ENCODE data around the gene ZNF366. TPM values are rescaled to one million over a fixed set of nuclear protein-coding genes. Genes with fewer than 3 reads are reported as not detected.

Gene ZNF366, protein sequence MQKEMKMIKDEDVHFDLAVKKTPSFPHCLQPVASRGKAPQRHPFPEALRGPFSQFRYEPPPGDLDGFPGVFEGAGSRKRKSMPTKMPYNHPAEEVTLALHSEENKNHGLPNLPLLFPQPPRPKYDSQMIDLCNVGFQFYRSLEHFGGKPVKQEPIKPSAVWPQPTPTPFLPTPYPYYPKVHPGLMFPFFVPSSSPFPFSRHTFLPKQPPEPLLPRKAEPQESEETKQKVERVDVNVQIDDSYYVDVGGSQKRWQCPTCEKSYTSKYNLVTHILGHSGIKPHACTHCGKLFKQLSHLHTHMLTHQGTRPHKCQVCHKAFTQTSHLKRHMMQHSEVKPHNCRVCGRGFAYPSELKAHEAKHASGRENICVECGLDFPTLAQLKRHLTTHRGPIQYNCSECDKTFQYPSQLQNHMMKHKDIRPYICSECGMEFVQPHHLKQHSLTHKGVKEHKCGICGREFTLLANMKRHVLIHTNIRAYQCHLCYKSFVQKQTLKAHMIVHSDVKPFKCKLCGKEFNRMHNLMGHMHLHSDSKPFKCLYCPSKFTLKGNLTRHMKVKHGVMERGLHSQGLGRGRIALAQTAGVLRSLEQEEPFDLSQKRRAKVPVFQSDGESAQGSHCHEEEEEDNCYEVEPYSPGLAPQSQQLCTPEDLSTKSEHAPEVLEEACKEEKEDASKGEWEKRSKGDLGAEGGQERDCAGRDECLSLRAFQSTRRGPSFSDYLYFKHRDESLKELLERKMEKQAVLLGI
- 3.0 TPM for polyA plus RNA-seq (ENCODE audit: insufficient read length)

DNA sequence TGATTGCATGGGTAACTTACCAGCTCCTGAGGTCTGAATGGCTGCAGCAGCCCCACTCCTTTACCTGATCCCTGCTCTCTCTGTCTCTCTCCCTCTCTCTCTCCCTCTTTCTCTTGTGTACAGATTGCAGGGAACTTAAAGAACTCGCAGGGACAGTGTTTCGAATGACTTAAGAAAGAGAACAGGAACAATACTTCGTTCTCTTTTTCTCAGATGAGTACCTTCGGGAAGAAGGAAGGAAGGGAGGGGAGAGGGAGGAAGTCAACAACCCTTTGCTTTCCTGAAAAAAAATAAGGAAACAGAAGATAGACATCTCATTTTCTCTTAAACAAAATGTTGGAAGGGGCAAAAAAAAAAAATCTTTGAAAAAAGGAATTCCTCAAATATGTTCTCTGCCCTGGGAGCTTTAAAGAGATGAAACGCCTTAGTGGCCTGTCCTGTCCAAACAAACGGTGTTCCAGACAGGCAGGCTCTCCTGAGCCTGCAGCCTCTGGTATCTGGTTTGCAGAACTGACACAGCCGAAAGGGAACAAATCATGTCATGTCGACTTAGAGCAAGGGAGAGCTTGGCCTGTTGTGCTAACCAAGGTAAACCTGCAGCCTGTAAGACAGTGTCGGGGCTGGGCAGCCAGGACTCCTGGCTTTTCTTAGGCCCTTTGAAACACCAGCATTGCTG lies at the start of gene ZNF366:
Gene ZNF366, minus strand, starts transcription at position 180 of the 676 bp plus-strand sequence. CDS start 45,914 bp downstream, outside the sequence.
- no peak for DNase-seq (ENCODE audit: low read depth)

GRCh38 chr5:72556351-72557166 lies 49.3 kb upstream of the ZNF366 start:
- DNase-seq (ENCODE audit: low read depth), result no peak

- DNase-seq (ENCODE audit: low read depth), result no peak
Observed at GRCh38 chr5:72555871-72556270, 48.7 kb upstream of the ZNF366 start.

GRCh38 chr5:72554897-72555296 lies 47.7 kb upstream of the ZNF366 start:
- DNase-seq (ENCODE audit: low read depth), result no peak

DNA sequence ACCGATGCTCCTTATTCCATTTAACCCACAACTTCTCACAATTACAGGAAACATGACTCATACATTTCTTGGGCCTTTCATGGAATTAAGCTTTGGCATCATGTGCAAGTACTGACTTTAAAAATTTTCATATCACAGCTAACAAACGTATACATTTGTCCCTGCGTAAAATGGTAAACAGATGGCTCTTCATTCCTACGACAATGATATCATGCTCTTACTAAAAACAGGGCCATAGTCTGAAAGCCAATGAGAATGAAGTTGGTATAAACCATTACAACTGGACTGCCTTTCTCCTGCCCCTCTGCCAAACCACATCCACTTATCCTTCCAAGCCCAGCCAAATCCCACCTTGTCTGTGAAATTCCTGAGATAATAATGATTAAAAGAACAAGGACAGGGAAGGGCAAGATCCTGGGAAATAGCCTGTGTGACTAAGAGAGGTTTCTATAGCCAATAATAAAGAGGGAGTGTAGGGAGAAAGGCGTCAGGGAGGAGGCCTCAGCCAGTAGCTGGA lies 44.9 kb upstream of the ZNF366 start:
- DNase-seq (ENCODE audit: low read depth), result no peak

GRCh38 chr5:72550595-72550994 lies 43.4 kb upstream of the ZNF366 start:
- no peak for DNase-seq (ENCODE audit: low read depth)

DNA sequence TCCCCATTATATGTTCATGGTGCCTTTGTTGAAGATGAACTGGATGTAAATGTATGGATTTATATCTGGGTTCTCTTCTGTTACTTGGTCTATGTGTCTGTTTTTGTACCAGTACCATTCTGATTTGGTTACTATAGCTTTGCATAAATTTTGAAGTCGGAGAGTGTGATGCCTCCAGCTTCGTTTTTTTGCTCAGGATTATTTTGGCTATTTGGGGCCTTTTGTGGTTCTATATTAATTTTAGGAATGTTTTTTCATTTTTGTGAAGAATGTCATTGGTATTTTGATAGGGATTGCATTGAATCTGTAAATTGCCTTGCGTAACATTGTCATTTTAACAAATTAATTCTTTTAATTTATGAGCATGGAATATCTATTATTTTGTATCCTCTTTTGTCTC lies 36.6 kb upstream of the ZNF366 start:
- no peak for DNase-seq (ENCODE audit: low read depth)

GRCh38 chr5:72543365-72543764 lies 36.2 kb upstream of the ZNF366 start:
- DNase-seq (ENCODE audit: low read depth), result no peak

GRCh38 chr5:72542695-72543094 lies 35.5 kb upstream of the ZNF366 start:
- no peak for DNase-seq (ENCODE audit: low read depth)

DNA sequence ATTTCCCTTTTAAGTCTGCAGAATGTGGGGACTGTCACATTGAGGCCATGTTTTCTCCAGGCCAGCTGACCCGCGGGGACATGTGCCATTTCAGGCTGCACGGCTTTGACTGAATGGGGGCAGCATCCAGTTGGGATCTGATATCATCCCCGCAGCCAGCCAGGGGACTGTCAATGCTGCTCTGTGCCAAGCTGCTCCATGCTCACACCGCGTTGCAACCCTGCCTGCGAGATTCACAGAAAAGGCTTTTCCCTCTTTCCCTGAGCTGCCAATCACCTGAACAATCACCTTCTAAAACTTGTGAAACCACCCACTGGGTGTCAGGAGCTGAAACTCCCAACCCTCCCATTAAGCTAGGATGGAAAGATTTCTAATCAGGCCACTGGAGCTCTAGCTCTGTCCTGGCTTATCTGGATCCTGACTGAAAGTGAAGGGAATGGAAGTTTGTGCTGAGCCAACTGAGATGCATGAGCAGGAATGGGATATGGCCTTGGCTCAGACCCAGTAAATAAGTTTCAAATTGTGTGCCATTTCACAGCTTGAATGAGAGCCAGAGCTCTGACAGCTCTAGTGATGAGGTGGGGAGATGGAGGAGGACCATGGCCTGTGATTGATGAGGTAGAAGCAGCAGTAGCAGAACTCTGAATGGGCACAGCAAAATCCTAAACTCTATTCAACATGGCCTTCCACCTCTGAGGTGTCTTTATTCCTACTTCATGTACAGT lies 34.5 kb upstream of the ZNF366 start:
- DNase-seq (ENCODE audit: low read depth), result no peak

DNA sequence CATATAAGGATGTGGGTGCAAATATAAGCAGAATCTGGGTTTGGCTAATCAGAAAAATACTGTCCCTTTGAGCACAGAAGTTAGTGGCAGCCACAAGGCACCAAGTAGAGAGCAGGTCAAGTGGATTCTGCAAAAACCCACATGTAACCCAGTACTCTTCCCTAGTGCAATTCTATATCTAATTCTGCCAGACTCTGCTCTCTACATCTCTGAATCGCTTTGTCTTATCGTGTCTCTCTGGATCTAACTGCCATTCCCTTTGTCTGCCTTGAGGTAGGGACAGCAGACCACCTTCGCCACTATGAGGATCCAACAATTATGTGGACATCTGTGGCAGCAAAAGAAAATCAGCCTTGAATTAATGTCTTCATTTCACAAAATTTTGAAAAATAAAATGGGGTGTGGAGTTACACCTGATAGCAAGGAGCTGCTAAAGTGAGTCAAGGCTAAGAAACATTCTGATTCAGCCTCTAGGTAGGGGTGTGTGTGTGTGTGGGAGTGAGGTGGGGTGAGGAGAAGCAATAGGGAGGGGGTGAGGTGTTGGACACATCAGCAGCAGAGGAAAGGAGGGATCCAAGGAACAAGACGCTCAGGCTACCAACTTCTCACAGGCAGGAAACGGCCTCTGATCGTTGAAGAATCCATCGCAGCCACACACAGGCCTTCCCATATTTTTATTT lies 33.7 kb upstream of the ZNF366 start:
- no peak for DNase-seq (ENCODE audit: low read depth)

- DNase-seq (ENCODE audit: low read depth), result no peak
Observed at GRCh38 chr5:72539726-72540125, 32.5 kb upstream of the ZNF366 start.

DNA sequence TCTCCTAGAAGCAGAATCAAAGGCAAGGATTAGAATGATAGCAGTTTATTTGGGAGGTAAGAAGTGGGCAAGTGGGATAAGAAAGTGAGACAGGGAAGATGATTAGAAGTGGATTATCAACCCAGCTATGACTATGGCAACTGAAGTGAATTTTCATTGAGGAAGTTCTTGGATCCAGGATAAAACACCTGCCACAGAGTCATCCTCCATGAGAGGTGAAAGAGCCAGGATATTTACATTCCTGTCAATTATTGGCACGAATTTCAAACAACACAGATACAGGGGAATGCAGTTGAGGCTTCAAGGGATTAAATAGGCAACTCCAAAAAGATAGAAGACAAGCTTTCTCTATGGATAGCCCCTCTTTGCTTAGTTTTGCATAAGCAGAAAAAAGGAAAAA lies 31.8 kb upstream of the ZNF366 start:
- no peak for DNase-seq (ENCODE audit: low read depth)

DNA sequence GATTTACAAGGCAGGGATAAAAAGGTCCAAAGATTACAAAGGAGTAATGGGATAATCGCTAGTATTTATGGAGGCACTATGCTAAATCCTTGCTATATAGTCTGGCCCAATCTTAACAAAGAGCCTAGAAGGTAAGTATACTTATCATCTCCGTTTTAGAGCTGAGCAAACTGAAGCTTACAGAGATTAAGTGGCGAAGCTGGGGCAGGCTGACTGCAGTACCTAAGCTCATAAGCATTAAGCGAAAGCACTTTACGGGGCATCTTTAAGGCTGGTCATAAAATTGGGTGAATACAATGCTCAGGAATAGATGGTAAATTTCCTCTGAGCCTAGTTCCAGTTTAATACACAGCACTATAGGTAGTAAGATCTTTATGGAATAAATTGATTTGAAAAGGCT lies 30.0 kb upstream of the ZNF366 start:
- no peak for DNase-seq (ENCODE audit: low read depth)

DNA sequence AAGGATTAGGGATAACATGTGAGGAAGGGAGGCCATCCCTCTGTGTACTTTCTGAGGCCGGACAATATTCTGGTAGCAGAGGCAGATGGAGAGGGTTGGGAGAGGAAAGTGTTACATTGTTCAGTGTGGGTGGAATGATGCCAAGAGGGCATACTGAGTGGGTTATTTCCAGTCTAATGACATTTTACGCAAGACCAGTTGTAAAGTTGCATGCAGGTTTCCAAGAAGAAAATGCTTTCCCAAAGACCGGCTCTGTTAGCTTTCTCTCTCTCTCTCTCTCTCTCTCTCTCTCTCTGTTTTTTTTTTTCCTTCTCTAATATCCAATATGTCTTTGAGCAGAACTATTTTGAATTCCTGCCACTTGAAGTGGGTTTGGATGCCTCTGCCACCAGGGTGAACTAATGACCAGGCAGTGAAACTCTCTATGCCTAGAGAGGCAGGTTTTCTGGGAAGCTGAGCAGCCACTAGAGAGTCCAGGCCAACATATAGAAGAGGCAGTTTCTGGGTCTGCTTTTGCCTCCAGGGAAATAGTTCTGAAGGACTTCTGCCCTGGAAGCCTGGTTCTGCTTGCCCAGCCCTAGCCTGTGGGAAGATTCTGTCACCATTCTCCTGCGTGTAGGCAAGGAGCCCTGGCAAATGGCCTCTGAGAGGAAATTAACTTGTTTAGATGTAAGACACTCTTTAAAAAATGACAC lies 24.4 kb upstream of the ZNF366 start:
- no peak for DNase-seq (ENCODE audit: low read depth)

DNA sequence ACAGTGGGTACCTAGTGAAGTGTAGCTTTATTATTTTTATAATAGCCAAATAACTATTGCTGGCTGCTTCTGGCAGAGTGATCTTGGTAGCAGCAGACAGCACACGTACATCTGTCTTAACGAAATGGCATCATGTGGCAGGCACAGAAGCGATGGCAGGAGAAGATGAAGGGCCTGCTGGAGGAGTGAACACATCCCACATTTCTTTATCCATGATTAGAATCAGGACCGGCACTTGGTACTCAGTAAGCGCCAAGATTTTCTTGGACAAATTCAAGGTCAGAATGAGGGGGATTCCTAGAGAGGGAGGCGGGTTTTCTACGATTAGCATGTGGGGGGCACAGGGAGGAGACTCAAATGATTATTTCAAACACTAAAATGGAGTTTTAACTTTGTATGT lies 23.0 kb upstream of the ZNF366 start:
- DNase-seq (ENCODE audit: low read depth), result no peak

DNA sequence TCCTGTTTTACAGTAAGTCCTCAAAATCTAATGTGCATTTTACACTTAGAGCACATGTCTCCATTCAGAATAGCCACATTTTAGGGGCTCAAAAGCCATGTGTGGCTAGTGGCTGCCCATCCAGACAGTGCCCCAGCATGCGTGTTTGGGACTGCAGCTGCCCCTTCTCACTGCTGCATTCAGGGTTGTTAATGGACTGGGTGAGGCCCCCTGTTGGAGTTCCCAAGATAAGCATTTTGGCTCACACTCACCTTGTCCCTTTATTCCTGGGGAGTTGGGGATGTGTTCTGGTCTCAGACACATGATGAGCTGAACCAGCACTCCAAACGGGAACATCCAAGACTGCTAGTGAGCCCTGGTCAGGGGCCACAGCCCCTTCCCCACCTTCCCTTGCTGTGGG lies 22.2 kb upstream of the ZNF366 start:
- DNase-seq (ENCODE audit: low read depth), result no peak

DNA sequence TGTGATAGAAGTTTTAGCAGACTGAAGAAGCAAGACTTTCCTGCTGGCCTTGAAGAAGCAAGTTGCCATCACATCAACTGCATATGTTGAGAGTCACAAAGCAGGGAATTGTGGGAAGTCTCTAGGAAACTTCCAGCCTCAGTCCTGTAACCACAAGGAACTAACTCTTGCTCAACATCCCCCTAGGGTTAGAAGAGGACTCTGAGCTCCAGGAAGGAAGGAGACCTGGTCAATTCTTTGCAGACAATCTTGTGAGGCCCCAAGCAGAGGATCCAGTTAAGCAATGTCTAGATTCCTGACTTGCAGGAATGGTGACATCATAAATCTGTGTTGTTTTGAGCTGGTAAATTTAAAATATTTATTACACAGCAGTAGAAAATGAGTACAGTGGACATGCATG lies 18.6 kb upstream of the ZNF366 start:
- DNase-seq (ENCODE audit: low read depth), result no peak

DNA sequence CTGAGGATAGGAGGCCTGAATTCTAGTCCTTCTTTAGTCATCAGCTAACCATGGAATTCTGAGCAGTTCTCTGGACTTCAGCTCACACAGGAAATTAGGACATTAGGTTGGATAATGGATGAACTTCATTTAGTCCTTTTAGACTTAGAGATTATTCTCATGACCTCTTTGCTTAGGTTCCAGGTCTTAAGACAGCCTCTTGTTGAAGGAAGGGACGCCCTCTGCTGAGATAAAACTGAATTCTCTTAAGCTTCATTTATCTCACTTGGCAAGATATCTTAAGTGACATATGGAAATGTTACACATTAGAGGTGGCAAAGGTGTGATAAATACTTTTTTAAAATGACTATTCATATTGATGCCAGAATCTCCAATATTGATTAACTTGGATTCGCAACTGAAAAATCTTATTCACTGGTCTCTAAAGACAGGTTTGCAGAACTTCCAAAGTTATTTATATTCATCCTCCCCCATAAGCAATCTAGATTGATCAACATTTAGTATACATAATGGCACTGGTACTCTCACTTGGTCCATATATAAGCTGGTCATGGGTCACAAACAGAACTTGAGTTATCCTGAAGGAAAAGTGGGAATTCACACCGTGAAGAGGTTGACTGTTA lies 16.9 kb upstream of the ZNF366 start:
- DNase-seq (ENCODE audit: low read depth), result no peak
